Nephron (organoid): Measurements from ENCODE around the gene IGF2.

Experiments used
- H3K27ac Mint-ChIP-seq, 3 experiments: 2 replicates each; pipeline ENCODE4 v1.8.0; 2020; ENCODE audit warnings: mixed read lengths in 3 of 3, mild to moderate bottlenecking in 2 of 3, moderate library complexity in 1 of 3
- H3K27me3 Mint-ChIP-seq: 2 replicates; pipeline ENCODE4 v1.8.0; 2021; ENCODE audit warnings: low read depth, mild to moderate bottlenecking, moderate library complexity, mixed read lengths
- H3K36me3 Mint-ChIP-seq: 2 replicates; pipeline ENCODE4 v1.8.0; 2020; ENCODE audit warnings: low read depth, mixed read lengths
- H3K4me1 Mint-ChIP-seq: 2 replicates; pipeline ENCODE4 v1.8.0; 2020; ENCODE audit warnings: mixed read lengths
- H3K4me3 Mint-ChIP-seq, 3 experiments: 2 replicates each; pipeline ENCODE4 v1.8.0; 2020; ENCODE audit warnings: mild to moderate bottlenecking in 3 of 3, mixed read lengths in 3 of 3, moderate library complexity in 2 of 3
- H3K9me3 Mint-ChIP-seq: 2 replicates; pipeline ENCODE4 v1.8.0; 2020; ENCODE audit warnings: mixed read lengths
- CTCF ChIP-seq, 3 experiments: fragments of 200-600 bp; sonication (generic); IDR thresholded peaks; one replicate each; pipeline ENCODE4 v1.5.0; 2021; ENCODE audit warnings: antibody characterized with exemption in 3 of 3; ENCODE audit not compliant: unreplicated experiment in 3 of 3

The IGF2 gene

GRCh38 chr11:2139123-2139521 lies at the start of gene IGF2:
TSS of gene IGF2 (minus strand) at chr11:2139389. CDS start at chr11:2135523, 3,866 bp downstream.
- Mint-ChIP-seq H3K9me3 (no peaks in the 10 kb centered on the region), H3K27me3 (peaks cover 82% of the 10 kb centered on the region), H3K4me1 (peaks cover 19% of the 10 kb centered on the region), H3K4me3 (peak within 1 kb of the TSS; percentile 87 to 94 (median 90)), H3K36me3 (peaks cover 20% of the 10 kb centered on the region), H3K27ac (peak within 1 kb of the TSS; percentile 68 to 99 (median 92))
- TF ChIP-seq CTCF (IDR thresholded peaks at IDR 0.05; ENCODE audit: unreplicated experiment in 3 of 3): no peak

- H3K4me1 Mint-ChIP-seq: peaks cover 12% of the 10 kb centered on the region
- no peak overlapping the region for H3K27ac Mint-ChIP-seq
- TF ChIP-seq CTCF (IDR thresholded peaks at IDR 0.05; ENCODE audit: unreplicated experiment in 3 of 3): no peak
- H3K36me3 Mint-ChIP-seq: no peaks in the 10 kb centered on the region
- no peaks in the 10 kb centered on the region for H3K9me3 Mint-ChIP-seq
- H3K27me3 Mint-ChIP-seq: peaks cover 15% of the 10 kb centered on the region
- no peak overlapping the region for H3K4me3 Mint-ChIP-seq
Observed at GRCh38 chr11:2188745-2189144, 49.6 kb upstream of the IGF2 start.

GRCh38 chr11:2187280-2187707 lies 48.1 kb upstream of the IGF2 start:
- H3K4me3 Mint-ChIP-seq: no peak overlapping the region
- no peak for TF ChIP-seq CTCF (IDR thresholded peaks at IDR 0.05; ENCODE audit: unreplicated experiment in 3 of 3)
- no peaks in the 10 kb centered on the region for H3K9me3 Mint-ChIP-seq
- peaks cover 12% of the 10 kb centered on the region for H3K27me3 Mint-ChIP-seq
- peaks cover 12% of the 10 kb centered on the region for H3K4me1 Mint-ChIP-seq
- H3K27ac Mint-ChIP-seq: no peak overlapping the region
- no peaks in the 10 kb centered on the region for H3K36me3 Mint-ChIP-seq

GRCh38 chr11:2186669-2187279 lies 47.6 kb upstream of the IGF2 start:
- Mint-ChIP-seq H3K4me1 (peaks cover 12% of the 10 kb centered on the region), H3K27me3 (peaks cover 12% of the 10 kb centered on the region), H3K9me3 (no peaks in the 10 kb centered on the region), H3K4me3 (no peak overlapping the region), H3K36me3 (no peaks in the 10 kb centered on the region), H3K27ac (no peak overlapping the region)
- peak; percentile 41 to 61 (median 56) for TF ChIP-seq CTCF (IDR thresholded peaks at IDR 0.05; ENCODE audit: unreplicated experiment in 3 of 3)

- H3K4me3 Mint-ChIP-seq: no peak overlapping the region
- H3K9me3 Mint-ChIP-seq: no peaks in the 10 kb centered on the region
- no peak overlapping the region for H3K27ac Mint-ChIP-seq
- H3K4me1 Mint-ChIP-seq: peaks cover 7% of the 10 kb centered on the region
- peaks cover 9% of the 10 kb centered on the region for H3K27me3 Mint-ChIP-seq
- TF ChIP-seq CTCF (IDR thresholded peaks at IDR 0.05; ENCODE audit: unreplicated experiment in 3 of 3): no peak
- H3K36me3 Mint-ChIP-seq: no peaks in the 10 kb centered on the region
Observed at GRCh38 chr11:2185324-2186085, 46.3 kb upstream of the IGF2 start.
